SK-N-DZ (cell line): ENCODE data around the gene SYNPO.

ENCODE experiments used
- DNase-seq: peaks from one replicate; pipeline ENCODE4 v3.0.0-alpha.2; 2015; ENCODE audit warnings: low spot score

SYNPO gene

GRCh38 chr5:150641824-150642566 lies 1.5 kb downstream of the SYNPO start:
- DNase-seq: no peak

- DNase-seq: no peak
These were observed 2.1 kb downstream of the SYNPO start for GRCh38 chr5:150642567-150642927.

- no peak for DNase-seq
These were observed 2.7 kb downstream of the SYNPO start for GRCh38 chr5:150642991-150643710.

- no peak for DNase-seq
These were observed 3.6 kb downstream of the SYNPO start for GRCh38 chr5:150644058-150644457.

- no peak for DNase-seq
These were observed 4.1 kb downstream of the SYNPO start for GRCh38 chr5:150644514-150644913.

GRCh38 chr5:150645070-150645700 lies 4.7 kb downstream of the SYNPO start:
- no peak for DNase-seq

- DNase-seq: no peak
These were observed 7.1 kb downstream of the SYNPO start for GRCh38 chr5:150647275-150648251.

- DNase-seq: no peak
These were observed 8.0 kb downstream of the SYNPO start for GRCh38 chr5:150648294-150649107.

GRCh38 chr5:150649108-150650020 lies 8.9 kb downstream of the SYNPO start:
- DNase-seq: no peak

- no peak for DNase-seq
These were observed 9.9 kb downstream of the SYNPO start for GRCh38 chr5:150650021-150651006.

- no peak for DNase-seq
These were observed 10.9 kb downstream of the SYNPO start for GRCh38 chr5:150651382-150651781.

GRCh38 chr5:150651924-150652671 lies 11.6 kb downstream of the SYNPO start:
- no peak for DNase-seq

- no peak for DNase-seq
These were observed 12.8 kb downstream of the SYNPO start for GRCh38 chr5:150653145-150653761.

- DNase-seq: no peak
These were observed 13.5 kb downstream of the SYNPO start for GRCh38 chr5:150653762-150654556.

GRCh38 chr5:150655221-150655620 lies 14.8 kb downstream of the SYNPO start:
- no peak for DNase-seq
